WTC11 (cell line): ENCODE results near the gene KIF6. TPM values are rescaled to one million over a fixed set of nuclear protein-coding genes. Genes with fewer than 3 reads are reported as not detected.

ENCODE experiments used
- ATAC-seq: fragments of 200-7000 bp; cut with Tn5 transposase; 2 replicates; pipeline ENCODE4 v1.10.0; 2021; ENCODE audit warnings: mild to moderate bottlenecking, moderate library complexity
- CTCF ChIA-PET: fragments of 300-600 bp; sonication (Branson Sonifier 250); formaldehyde crosslinking; loops from one replicate; lab custom pipeline; 2021; ENCODE audit warnings: antibody characterized with exemption; lab: Charles Lee
- POLR2A ChIA-PET: fragments of 350-600 bp; sonication (Branson Sonifier 250); formaldehyde crosslinking; loops from one replicate; lab custom pipeline; 2021; ENCODE audit warnings: antibody characterized with exemption; lab: Charles Lee
- DNase-seq: peaks from one replicate; pipeline ENCODE4 v3.0.0; 2021; ENCODE audit warnings: low spot score
- H3K27ac Mint-ChIP-seq: 2 replicates; pipeline ENCODE4 v1.8.0; 2021; ENCODE audit warnings: mixed read lengths
- H3K27me3 Mint-ChIP-seq: 2 replicates; pipeline ENCODE4 v1.8.0; 2021; ENCODE audit warnings: low read depth, mild to moderate bottlenecking, moderate library complexity, mixed read lengths
- H3K36me3 Mint-ChIP-seq: 2 replicates; pipeline ENCODE4 v1.8.0; 2021; ENCODE audit warnings: mixed read lengths
- H3K4me1 Mint-ChIP-seq: 2 replicates; pipeline ENCODE4 v1.8.0; 2022; ENCODE audit warnings: mixed read lengths
- H3K4me3 Mint-ChIP-seq: 2 replicates; pipeline ENCODE4 v1.8.0; 2021; ENCODE audit warnings: mild to moderate bottlenecking, moderate library complexity, mixed read lengths
- H3K9me3 Mint-ChIP-seq: 2 replicates; pipeline ENCODE4 v1.8.0; 2021; ENCODE audit warnings: mixed read lengths
- GRHL2 ChIP-seq: fragments of 250-450 bp; sonication (Bioruptor Pico); IDR thresholded peaks from 2 replicates; pipeline ENCODE4 v1.8.0; 2022; ENCODE audit warnings: mild to moderate bottlenecking, moderate library complexity; ENCODE audit not compliant: insufficient replicate concordance, severe bottlenecking
- HMGXB4 ChIP-seq: sonication (generic); formaldehyde crosslinking; IDR thresholded peaks from 2 replicates; pipeline ENCODE4 v1.8.1; 2023; ENCODE audit warnings: mild to moderate bottlenecking, moderate library complexity, missing genetic modification reagents
- MXD4 ChIP-seq: fragments of 250-450 bp; sonication (Bioruptor Pico); IDR thresholded peaks from 2 replicates; pipeline ENCODE4 v1.8.0; 2021; ENCODE audit warnings: mild to moderate bottlenecking, moderate library complexity, borderline replicate concordance
- MYBL2 ChIP-seq: sonication (generic); formaldehyde crosslinking; IDR thresholded peaks from 2 replicates; pipeline ENCODE4 v1.8.1; 2023; ENCODE audit warnings: mild to moderate bottlenecking, moderate library complexity, missing genetic modification reagents
- NFE2L1 ChIP-seq: sonication (generic); formaldehyde crosslinking; IDR thresholded peaks from 2 replicates; pipeline ENCODE4 v1.8.1; 2023; ENCODE audit warnings: missing genetic modification reagents
- OVOL2 ChIP-seq: fragments of 250-450 bp; sonication (Bioruptor Pico); IDR thresholded peaks from 2 replicates; pipeline ENCODE4 v1.9.0; 2021; ENCODE audit warnings: mild to moderate bottlenecking, borderline replicate concordance
- SMAD4 ChIP-seq: sonication (generic); formaldehyde crosslinking; IDR thresholded peaks from 2 replicates; pipeline ENCODE4 v1.8.0; 2022; ENCODE audit warnings: mild to moderate bottlenecking, missing genetic modification reagents
- TP53 ChIP-seq: sonication (generic); formaldehyde crosslinking; IDR thresholded peaks from 2 replicates; pipeline ENCODE4 v1.8.1; 2023; ENCODE audit warnings: mild to moderate bottlenecking, missing genetic modification reagents
- ZNF121 ChIP-seq: sonication (generic); formaldehyde crosslinking; IDR thresholded peaks from 2 replicates; pipeline ENCODE4 v1.8.0; 2023; ENCODE audit warnings: missing genetic modification reagents
- ZNF219 ChIP-seq: sonication (generic); formaldehyde crosslinking; IDR thresholded peaks from 2 replicates; pipeline ENCODE4 v1.8.0; 2023; ENCODE audit warnings: missing genetic modification reagents, mild to moderate bottlenecking, borderline replicate concordance
- ZNF423 ChIP-seq: fragments of 250-450 bp; sonication (Bioruptor Pico); IDR thresholded peaks from 2 replicates; pipeline ENCODE4 v2.1.2; 2022; ENCODE audit warnings: mild to moderate bottlenecking, moderate library complexity
- total RNA-seq: library from RNA; stranded (reverse); gene quantifications from 3 replicates; pipeline ENCODE4 v1.2.3, GENCODE V29; 2021
- TF ChIP-seq, protein P1 (sequence below): fragments of 250-450 bp; sonication (Bioruptor Pico); IDR thresholded peaks from 2 replicates; pipeline ENCODE4 v1.9.0; 2021; ENCODE audit warnings: mild to moderate bottlenecking
- TF ChIP-seq, protein P2 (sequence below): sonication (generic); formaldehyde crosslinking; IDR thresholded peaks from 2 replicates; pipeline ENCODE4 v1.8.0; 2022; ENCODE audit warnings: mild to moderate bottlenecking, missing genetic modification reagents
- TF ChIP-seq, protein P3 (sequence below): fragments of 250-450 bp; sonication (Bioruptor Pico); IDR thresholded peaks from 2 replicates; pipeline ENCODE4 v2.1.2; 2022; ENCODE audit warnings: mild to moderate bottlenecking, moderate library complexity
- TF ChIP-seq, protein P4 (sequence below): sonication (generic); formaldehyde crosslinking; IDR thresholded peaks from 2 replicates; pipeline ENCODE4 v1.8.1; 2023; ENCODE audit warnings: mild to moderate bottlenecking, missing genetic modification reagents, moderate library complexity

Gene KIF6
- total RNA-seq, 1 experiment from 2014 or later, result 0.57 TPM

DNA sequence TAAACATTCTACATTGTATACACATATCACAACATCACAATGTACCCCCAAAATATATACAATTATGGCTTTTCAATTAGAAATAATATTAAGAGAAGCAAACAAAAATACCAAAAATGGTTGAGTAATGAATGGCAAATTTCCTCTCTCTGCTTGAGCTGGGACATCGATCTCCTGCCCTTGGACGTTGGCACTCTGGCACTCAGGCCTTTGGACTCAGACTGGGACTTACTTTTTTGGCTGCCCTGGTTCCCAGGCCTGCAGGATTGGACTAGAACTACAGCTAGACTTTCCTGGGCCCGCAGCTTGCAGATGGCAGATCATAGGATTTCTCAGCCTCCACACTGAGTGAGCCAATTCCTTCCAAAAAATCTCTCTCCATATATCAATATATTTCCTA lies 349.8 kb downstream of the KIF6 start:
- CTCF ChIA-PET, result interaction anchor here (3.4 kb wide), 1 partner anchor 13 kb away, joined by 23 read pairs; no protein-coding TSS in a partner anchor
- Mint-ChIP-seq H3K4me3 (no peak overlapping the region), H3K36me3 (no peaks in the 10 kb centered on the region), H3K9me3 (no peaks in the 10 kb centered on the region), H3K27ac (no peak overlapping the region), H3K4me1 (peaks cover 12% of the 10 kb centered on the region), H3K27me3 (peaks cover 3% of the 10 kb centered on the region; the same call in 1 of the 2 replicates)
- TF ChIP-seq ZNF121 (CRISPR knock-in tag), result no peak
- TF ChIP-seq MXD4 (CRISPR knock-in tag), result no peak
- TF ChIP-seq, protein P1, sequence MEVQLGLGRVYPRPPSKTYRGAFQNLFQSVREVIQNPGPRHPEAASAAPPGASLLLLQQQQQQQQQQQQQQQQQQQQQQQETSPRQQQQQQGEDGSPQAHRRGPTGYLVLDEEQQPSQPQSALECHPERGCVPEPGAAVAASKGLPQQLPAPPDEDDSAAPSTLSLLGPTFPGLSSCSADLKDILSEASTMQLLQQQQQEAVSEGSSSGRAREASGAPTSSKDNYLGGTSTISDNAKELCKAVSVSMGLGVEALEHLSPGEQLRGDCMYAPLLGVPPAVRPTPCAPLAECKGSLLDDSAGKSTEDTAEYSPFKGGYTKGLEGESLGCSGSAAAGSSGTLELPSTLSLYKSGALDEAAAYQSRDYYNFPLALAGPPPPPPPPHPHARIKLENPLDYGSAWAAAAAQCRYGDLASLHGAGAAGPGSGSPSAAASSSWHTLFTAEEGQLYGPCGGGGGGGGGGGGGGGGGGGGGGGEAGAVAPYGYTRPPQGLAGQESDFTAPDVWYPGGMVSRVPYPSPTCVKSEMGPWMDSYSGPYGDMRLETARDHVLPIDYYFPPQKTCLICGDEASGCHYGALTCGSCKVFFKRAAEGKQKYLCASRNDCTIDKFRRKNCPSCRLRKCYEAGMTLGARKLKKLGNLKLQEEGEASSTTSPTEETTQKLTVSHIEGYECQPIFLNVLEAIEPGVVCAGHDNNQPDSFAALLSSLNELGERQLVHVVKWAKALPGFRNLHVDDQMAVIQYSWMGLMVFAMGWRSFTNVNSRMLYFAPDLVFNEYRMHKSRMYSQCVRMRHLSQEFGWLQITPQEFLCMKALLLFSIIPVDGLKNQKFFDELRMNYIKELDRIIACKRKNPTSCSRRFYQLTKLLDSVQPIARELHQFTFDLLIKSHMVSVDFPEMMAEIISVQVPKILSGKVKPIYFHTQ (CRISPR knock-in tag), result no peak
- no peak for TF ChIP-seq ZNF219 (CRISPR knock-in tag)
- no peak for TF ChIP-seq ZNF423 (CRISPR knock-in tag)
- TF ChIP-seq, protein P2, sequence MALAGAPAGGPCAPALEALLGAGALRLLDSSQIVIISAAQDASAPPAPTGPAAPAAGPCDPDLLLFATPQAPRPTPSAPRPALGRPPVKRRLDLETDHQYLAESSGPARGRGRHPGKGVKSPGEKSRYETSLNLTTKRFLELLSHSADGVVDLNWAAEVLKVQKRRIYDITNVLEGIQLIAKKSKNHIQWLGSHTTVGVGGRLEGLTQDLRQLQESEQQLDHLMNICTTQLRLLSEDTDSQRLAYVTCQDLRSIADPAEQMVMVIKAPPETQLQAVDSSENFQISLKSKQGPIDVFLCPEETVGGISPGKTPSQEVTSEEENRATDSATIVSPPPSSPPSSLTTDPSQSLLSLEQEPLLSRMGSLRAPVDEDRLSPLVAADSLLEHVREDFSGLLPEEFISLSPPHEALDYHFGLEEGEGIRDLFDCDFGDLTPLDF, result no peak
- TF ChIP-seq MYBL2 (CRISPR knock-in tag), result no peak
- DNase-seq (no peak), ATAC-seq (no peak)
- POLR2A ChIA-PET, result no interaction called here

DNA sequence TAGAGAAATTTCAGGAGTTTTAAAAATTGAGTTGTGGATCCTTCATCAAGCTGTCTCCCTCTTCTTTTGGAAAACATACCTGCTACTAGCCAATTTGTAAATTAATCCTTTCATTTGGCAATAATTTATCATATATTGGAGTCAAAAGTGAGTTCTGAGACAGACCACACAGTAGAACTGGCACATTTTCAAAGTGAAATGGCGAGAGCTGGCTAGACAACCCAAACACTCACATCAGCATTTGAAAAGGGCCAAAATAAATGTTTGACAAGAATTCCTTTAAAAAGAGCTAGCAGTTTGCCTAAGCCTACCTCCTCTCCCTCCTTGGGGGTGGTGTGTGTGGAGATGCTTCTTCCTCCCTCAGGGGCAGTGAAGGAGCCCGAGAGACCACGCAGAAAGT lies 354.8 kb downstream of the KIF6 start:
- Mint-ChIP-seq H3K4me1 (peaks cover 20% of the 10 kb centered on the region), H3K9me3 (no peaks in the 10 kb centered on the region), H3K4me3 (no peak overlapping the region), H3K27ac (no peak overlapping the region), H3K36me3 (no peaks in the 10 kb centered on the region), H3K27me3 (peaks cover 3% of the 10 kb centered on the region; the same call in 1 of the 2 replicates)
- no peak for DNase-seq
- no peak; the same call in 1 of the 2 replicates for ATAC-seq
- CTCF ChIA-PET, result interaction anchor here (0.6 to 2.7 kb wide), 20 partner anchors 8 to 1215 kb away, joined by 3 to 25 read pairs (median 4); no protein-coding TSS in a partner anchor
- POLR2A ChIA-PET, result no interaction called here
- TF ChIP-seq MYBL2 (CRISPR knock-in tag), result no peak

- CTCF ChIA-PET, result interaction anchor here (0.6 to 2.7 kb wide), 15 partner anchors 7 to 1216 kb away, joined by 3 to 25 read pairs (median 5); no protein-coding TSS in a partner anchor
- ATAC-seq, result peak; percentile 18; the same call in 1 of the 2 replicates
- no peak for TF ChIP-seq MXD4 (CRISPR knock-in tag)
Measured at GRCh38 chr6:39369987-39370386, 355.2 kb downstream of the KIF6 start.

GRCh38 chr6:39367700-39368099 lies 357.5 kb downstream of the KIF6 start:
- Mint-ChIP-seq H3K27me3 (peaks cover 3% of the 10 kb centered on the region; the same call in 1 of the 2 replicates), H3K4me3 (no peak overlapping the region), H3K27ac (no peak overlapping the region), H3K36me3 (no peaks in the 10 kb centered on the region), H3K4me1 (peaks cover 22% of the 10 kb centered on the region), H3K9me3 (no peaks in the 10 kb centered on the region)
- ChIA-PET POLR2A (no interaction called here), CTCF (no interaction called here)
- no peak for TF ChIP-seq NFE2L1 (CRISPR knock-in tag)
- TF ChIP-seq SMAD4 (CRISPR knock-in tag), result no peak
- TF ChIP-seq, protein P3, sequence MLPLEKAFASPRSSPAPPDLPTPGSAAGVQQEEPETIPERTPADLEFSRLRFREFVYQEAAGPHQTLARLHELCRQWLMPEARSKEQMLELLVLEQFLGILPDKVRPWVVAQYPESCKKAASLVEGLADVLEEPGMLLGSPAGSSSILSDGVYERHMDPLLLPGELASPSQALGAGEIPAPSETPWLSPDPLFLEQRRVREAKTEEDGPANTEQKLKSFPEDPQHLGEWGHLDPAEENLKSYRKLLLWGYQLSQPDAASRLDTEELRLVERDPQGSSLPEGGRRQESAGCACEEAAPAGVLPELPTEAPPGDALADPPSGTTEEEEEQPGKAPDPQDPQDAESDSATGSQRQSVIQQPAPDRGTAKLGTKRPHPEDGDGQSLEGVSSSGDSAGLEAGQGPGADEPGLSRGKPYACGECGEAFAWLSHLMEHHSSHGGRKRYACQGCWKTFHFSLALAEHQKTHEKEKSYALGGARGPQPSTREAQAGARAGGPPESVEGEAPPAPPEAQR (CRISPR knock-in tag), result no peak
- TF ChIP-seq OVOL2 (CRISPR knock-in tag), result no peak
- no peak for TF ChIP-seq HMGXB4 (CRISPR knock-in tag)
- no peak for TF ChIP-seq TP53 (CRISPR knock-in tag)
- no peak for TF ChIP-seq GRHL2 (CRISPR knock-in tag)
- TF ChIP-seq, protein P4, sequence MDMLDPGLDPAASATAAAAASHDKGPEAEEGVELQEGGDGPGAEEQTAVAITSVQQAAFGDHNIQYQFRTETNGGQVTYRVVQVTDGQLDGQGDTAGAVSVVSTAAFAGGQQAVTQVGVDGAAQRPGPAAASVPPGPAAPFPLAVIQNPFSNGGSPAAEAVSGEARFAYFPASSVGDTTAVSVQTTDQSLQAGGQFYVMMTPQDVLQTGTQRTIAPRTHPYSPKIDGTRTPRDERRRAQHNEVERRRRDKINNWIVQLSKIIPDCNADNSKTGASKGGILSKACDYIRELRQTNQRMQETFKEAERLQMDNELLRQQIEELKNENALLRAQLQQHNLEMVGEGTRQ (CRISPR knock-in tag), result no peak
- DNase-seq (no peak), ATAC-seq (no peak)

More at GRCh38 chr6:39369987-39370386, 355.2 kb downstream of the KIF6 start:
- Mint-ChIP-seq H3K4me1 (peaks cover 20% of the 10 kb centered on the region), H3K27me3 (peaks cover 3% of the 10 kb centered on the region; the same call in 1 of the 2 replicates), H3K4me3 (no peak overlapping the region), H3K9me3 (no peaks in the 10 kb centered on the region), H3K36me3 (no peaks in the 10 kb centered on the region), H3K27ac (no peak overlapping the region)
- POLR2A ChIA-PET, result no interaction called here
- DNase-seq, result no peak
